HG02970 (cell line): ENCODE data around the gene ADORA1.

Experiments
- ATAC-seq: cut with Tn5 transposase; IDR thresholded peaks from one replicate; pipeline ENCODE4 v1.9.1; 2021; ENCODE audit warnings: mild to moderate bottlenecking, moderate library complexity, moderate number of reproducible peaks; ENCODE audit not compliant: unreplicated experiment, low FRiP score

Gene ADORA1

GRCh38 chr1:203093754-203094410 is 33.6 kb upstream of the ADORA1 start:
- no peak for ATAC-seq

- ATAC-seq = no peak
Measured at GRCh38 chr1:203095061-203095690, 32.4 kb upstream of the ADORA1 start.

- ATAC-seq = no peak
Measured at GRCh38 chr1:203096566-203096965, 31.0 kb upstream of the ADORA1 start.

GRCh38 chr1:203097001-203097400 is 30.5 kb upstream of the ADORA1 start:
- ATAC-seq = no peak

GRCh38 chr1:203098445-203098844 is 29.1 kb upstream of the ADORA1 start:
- ATAC-seq = no peak

GRCh38 chr1:203098914-203099520 is 28.5 kb upstream of the ADORA1 start:
- no peak for ATAC-seq

GRCh38 chr1:203099805-203100515 is 27.6 kb upstream of the ADORA1 start:
- ATAC-seq = no peak

GRCh38 chr1:203100516-203100869 is 27.0 kb upstream of the ADORA1 start:
- no peak for ATAC-seq

- ATAC-seq = no peak
Measured at GRCh38 chr1:203101813-203102634, 25.5 kb upstream of the ADORA1 start.

- no peak for ATAC-seq
Measured at GRCh38 chr1:203103216-203103615, 24.3 kb upstream of the ADORA1 start.

GRCh38 chr1:203103829-203104495 is 23.6 kb upstream of the ADORA1 start:
- no peak for ATAC-seq

- no peak for ATAC-seq
Measured at GRCh38 chr1:203104789-203105390, 22.6 kb upstream of the ADORA1 start.

GRCh38 chr1:203112475-203112874 is 15.1 kb upstream of the ADORA1 start:
- no peak for ATAC-seq

GRCh38 chr1:203113308-203113707 is 14.2 kb upstream of the ADORA1 start:
- ATAC-seq = no peak

GRCh38 chr1:203114202-203114601 is 13.3 kb upstream of the ADORA1 start:
- ATAC-seq = no peak

- no peak for ATAC-seq
Measured at GRCh38 chr1:203116091-203116820, 11.3 kb upstream of the ADORA1 start.

- ATAC-seq = no peak
Measured at GRCh38 chr1:203117611-203118575, 9.6 kb upstream of the ADORA1 start.
